Neural progenitor cell (in vitro differentiated cells): ENCODE results near the gene SSBP4. TPM values are rescaled to one million over a fixed set of nuclear protein-coding genes. Genes with fewer than 3 reads are reported as not detected.

ENCODE experiments used
- DNase-seq: peaks from one replicate; pipeline ENCODE4 v3.0.0-alpha.2; 2016; ENCODE audit warnings: low spot score
- H2AFZ ChIP-seq: fragments of 200-600 bp; sonication (generic); replicated peaks from 2 replicates; pipeline ENCODE4 v1.6.1; 2016; ENCODE audit warnings: antibody characterized with exemption
- H3F3A ChIP-seq: fragments of 200-600 bp; sonication (generic); 2 replicates; pipeline ENCODE4 v1.6.1; 2016; ENCODE audit warnings: antibody characterized with exemption, low read depth
- H3K27ac ChIP-seq: fragments of 200-600 bp; sonication (generic); 2 replicates; pipeline ENCODE4 v1.5.1; 2016; ENCODE audit warnings: mild to moderate bottlenecking
- H3K27me3 ChIP-seq: fragments of 200-600 bp; sonication (generic); 2 replicates; pipeline ENCODE4 v1.6.1; 2016; ENCODE audit warnings: mild to moderate bottlenecking, moderate library complexity
- H3K36me3 ChIP-seq: fragments of 200-600 bp; sonication (generic); 2 replicates; pipeline ENCODE4 v1.5.1; 2016
- H3K4me1 ChIP-seq: fragments of 200-600 bp; sonication (generic); 2 replicates; pipeline ENCODE4 v1.6.1; 2016; ENCODE audit warnings: mixed run types
- H3K4me2 ChIP-seq: fragments of 200-600 bp; sonication (generic); 2 replicates; pipeline ENCODE4 v1.6.1; 2016
- H3K4me3 ChIP-seq: fragments of 200-600 bp; sonication (generic); 2 replicates; pipeline ENCODE4 v1.5.1; 2016
- H3K79me2 ChIP-seq: fragments of 200-600 bp; sonication (generic); 2 replicates; pipeline ENCODE4 v1.6.1; 2016; ENCODE audit warnings: low read depth
- H3K9ac ChIP-seq: fragments of 200-600 bp; sonication (generic); 2 replicates; pipeline ENCODE4 v1.6.1; 2016
- H3K9me3 ChIP-seq: fragments of 200-600 bp; sonication (generic); 2 replicates; pipeline ENCODE4 v1.5.1; 2016; ENCODE audit warnings: low read depth
- H4K20me1 ChIP-seq: fragments of 200-600 bp; sonication (generic); 2 replicates; pipeline ENCODE4 v1.6.1; 2016; ENCODE audit warnings: low read depth
- H3K27ac Mint-ChIP-seq: 3 replicates; pipeline ENCODE4 v1.8.0; 2021; ENCODE audit warnings: mixed read lengths
- H3K27me3 Mint-ChIP-seq: 2 replicates; pipeline ENCODE4 v1.8.0; 2022; ENCODE audit warnings: low read depth, mild to moderate bottlenecking, inconsistent platforms, moderate library complexity, mixed read lengths; ENCODE audit not compliant: insufficient read depth
- H3K36me3 Mint-ChIP-seq: 3 replicates; pipeline ENCODE4 v1.8.0; 2021; ENCODE audit warnings: mixed read lengths
- H3K4me1 Mint-ChIP-seq: 3 replicates; pipeline ENCODE4 v1.8.0; 2021; ENCODE audit warnings: mixed read lengths
- H3K4me3 Mint-ChIP-seq: 3 replicates; pipeline ENCODE4 v1.8.0; 2021; ENCODE audit warnings: mild to moderate bottlenecking, moderate library complexity, mixed read lengths
- H3K9me3 Mint-ChIP-seq: 3 replicates; pipeline ENCODE4 v1.8.0; 2020; ENCODE audit warnings: mixed read lengths
- CTCF ChIP-seq: fragments of 200-600 bp; sonication (generic); IDR thresholded peaks from 2 replicates; pipeline ENCODE4 v1.5.1; 2017; ENCODE audit warnings: antibody characterized with exemption, mild to moderate bottlenecking
- EZH2 ChIP-seq: fragments of 200-600 bp; sonication (generic); IDR thresholded peaks from 2 replicates; pipeline ENCODE4 v1.6.1; 2017; ENCODE audit warnings: antibody characterized with exemption, mild to moderate bottlenecking, moderate library complexity
- EZH2phosphoT487 ChIP-seq: fragments of 200-600 bp; sonication (generic); IDR thresholded peaks from 2 replicates; pipeline ENCODE4 v1.6.1; 2017; ENCODE audit warnings: antibody characterized with exemption
- total RNA-seq: library from RNA; depleted of rRNA; stranded (reverse); fragments of >200 nt; gene quantifications from 2 replicates; pipeline ENCODE4 v1.2.3, GENCODE V29; 2015; ENCODE audit warnings: low replicate concordance

The SSBP4 gene
- total RNA-seq, 1 donor from 2014 or later: 21.1 TPM

- H3K36me3 ChIP-seq: no peaks in the 10 kb centered on the region
- H3K9me3 Mint-ChIP-seq: peaks cover 2% of the 10 kb centered on the region
- DNase-seq: no peak
- peaks cover 44% of the 10 kb centered on the region for H3K4me1 Mint-ChIP-seq
- no peak overlapping the region for H2AFZ ChIP-seq
- H3K27me3 Mint-ChIP-seq: peaks cover 5% of the 10 kb centered on the region
- H3K9ac ChIP-seq: no peak overlapping the region
- peaks cover 22% of the 10 kb centered on the region for H3K4me1 ChIP-seq
- H3K36me3 Mint-ChIP-seq: peaks cover 8% of the 10 kb centered on the region
- no peak overlapping the region for H3K4me2 ChIP-seq
- peak overlapping the region; percentile 49 for H3K4me3 Mint-ChIP-seq
- H3K27ac Mint-ChIP-seq: peak overlapping the region; percentile 74
- no peak overlapping the region for H3K27ac ChIP-seq
- no peaks in the 10 kb centered on the region for H3K9me3 ChIP-seq
- no peak overlapping the region for H3K4me3 ChIP-seq
- TF ChIP-seq CTCF (no peak), EZH2 (no peak), EZH2phosphoT487 (no peak)
- H3K27me3 ChIP-seq: no peaks in the 10 kb centered on the region
- peaks cover under 1% of the 10 kb centered on the region for H4K20me1 ChIP-seq
- H3K79me2 ChIP-seq: no peaks in the 10 kb centered on the region
- peaks cover 36% of the 10 kb centered on the region for H3F3A ChIP-seq
Observed at GRCh38 chr19:18441804-18442788, 22.9 kb downstream of the SSBP4 start.

- Histone ChIP-seq H3K27ac (no peak overlapping the region), H3K36me3 (no peaks in the 10 kb centered on the region), H3K9me3 (no peaks in the 10 kb centered on the region), H2AFZ (no peak overlapping the region), H3K79me2 (no peaks in the 10 kb centered on the region), H3K4me3 (no peak overlapping the region), H3F3A (peaks cover 30% of the 10 kb centered on the region), H3K27me3 (no peaks in the 10 kb centered on the region), H3K9ac (no peak overlapping the region), H3K4me2 (no peak overlapping the region), H3K4me1 (peaks cover 22% of the 10 kb centered on the region), H4K20me1 (no peaks in the 10 kb centered on the region)
- TF ChIP-seq CTCF: no peak
- no peak for TF ChIP-seq EZH2
- TF ChIP-seq EZH2phosphoT487: no peak
- H3K36me3 Mint-ChIP-seq: peaks cover 8% of the 10 kb centered on the region
- peaks cover 50% of the 10 kb centered on the region for H3K4me1 Mint-ChIP-seq
- no peak overlapping the region for H3K27ac Mint-ChIP-seq
- H3K9me3 Mint-ChIP-seq: peaks cover 2% of the 10 kb centered on the region
- no peak for DNase-seq
- peak overlapping the region; percentile 49 for H3K4me3 Mint-ChIP-seq
- peaks cover 5% of the 10 kb centered on the region for H3K27me3 Mint-ChIP-seq
Observed at GRCh38 chr19:18442941-18443340, 23.7 kb downstream of the SSBP4 start.

GRCh38 chr19:18443406-18443805, 24.2 kb downstream of the SSBP4 start:
- no peak overlapping the region for H3K4me3 ChIP-seq
- Mint-ChIP-seq H3K36me3 (peaks cover 10% of the 10 kb centered on the region), H3K4me3 (no peak overlapping the region), H3K27me3 (peaks cover 5% of the 10 kb centered on the region), H3K27ac (no peak overlapping the region), H3K9me3 (peaks cover 2% of the 10 kb centered on the region), H3K4me1 (peaks cover 47% of the 10 kb centered on the region)
- no peak for TF ChIP-seq EZH2
- TF ChIP-seq CTCF: no peak
- TF ChIP-seq EZH2phosphoT487: no peak
- no peak for DNase-seq
- no peaks in the 10 kb centered on the region for H3K36me3 ChIP-seq
- no peak overlapping the region for H2AFZ ChIP-seq
- peaks cover 19% of the 10 kb centered on the region for H3K4me1 ChIP-seq
- no peaks in the 10 kb centered on the region for H3K9me3 ChIP-seq
- peaks cover 26% of the 10 kb centered on the region for H3F3A ChIP-seq
- H3K27me3 ChIP-seq: no peaks in the 10 kb centered on the region
- H3K4me2 ChIP-seq: no peak overlapping the region
- no peaks in the 10 kb centered on the region for H4K20me1 ChIP-seq
- H3K79me2 ChIP-seq: no peaks in the 10 kb centered on the region
- no peak overlapping the region for H3K27ac ChIP-seq
- no peak overlapping the region for H3K9ac ChIP-seq
